ENCODE data around the gene EFR3B.

EFR3B gene

DNA sequence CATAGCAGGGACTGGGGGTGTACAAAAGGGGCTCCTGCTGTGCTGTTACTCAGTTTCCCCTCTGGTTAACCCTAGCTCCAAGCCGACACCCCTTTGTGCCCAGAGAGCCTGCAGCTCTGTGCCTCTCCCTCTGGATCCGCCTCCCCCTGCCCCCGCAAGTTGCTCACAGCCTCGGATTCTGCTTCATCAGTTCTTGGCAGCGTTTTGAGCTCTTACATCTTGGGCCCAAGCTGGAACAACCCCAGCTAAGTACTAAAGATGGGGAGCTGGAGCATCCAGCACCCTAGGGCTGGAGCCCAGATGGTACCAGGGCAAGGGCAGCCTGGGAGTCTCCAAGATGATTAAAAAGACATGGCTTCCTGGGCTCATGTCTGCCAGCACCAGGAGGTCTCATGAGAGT is 85.8 kb downstream of the EFR3B start:
- H4K20me1 ChIP-seq (ENCODE audit: low read depth, low read length): no peaks in the 10 kb centered on the region

DNA sequence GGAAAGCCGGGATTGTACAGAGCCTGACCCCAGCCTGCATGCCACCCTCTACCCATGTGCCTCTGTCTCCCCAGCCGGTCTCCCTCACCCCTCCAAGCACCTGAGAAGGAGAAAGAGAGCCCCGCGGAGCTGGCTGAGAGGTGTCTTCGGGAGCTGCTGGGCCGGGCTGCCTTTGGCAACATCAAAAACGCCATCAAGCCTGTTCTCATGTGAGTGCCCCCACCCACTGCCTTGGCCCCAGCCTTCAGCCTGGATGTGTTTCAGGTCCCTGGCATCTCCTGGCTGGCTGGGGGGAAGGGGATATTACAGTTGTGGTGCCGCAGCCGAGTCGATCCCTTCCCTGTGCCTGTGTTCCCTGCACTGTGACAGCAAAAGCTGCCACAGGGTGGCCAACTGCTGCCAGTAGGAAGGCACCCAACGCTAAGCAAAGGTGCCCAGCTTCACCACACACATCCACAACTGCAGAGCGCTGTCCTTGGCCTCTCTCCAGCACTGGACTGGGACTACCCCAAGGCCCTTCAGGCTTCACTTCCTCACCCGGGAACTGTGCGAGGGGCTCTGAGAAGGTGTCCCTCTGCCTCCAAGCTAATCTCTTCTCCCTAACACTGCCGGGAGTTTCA is 88.1 kb downstream of the EFR3B start:
- no peak overlapping the region for H2AFZ ChIP-seq (ENCODE audit: low read depth, low read length, severe bottlenecking)

More for the DNA sequence above, 85.8 kb downstream of the EFR3B start:
- Histone ChIP-seq H3F3A (ENCODE audit: insufficient read depth) (no peaks in the 10 kb centered on the region), H3K9me3 (ENCODE audit: insufficient read depth, low read length) (no peaks in the 10 kb centered on the region), H3K36me3 (ENCODE audit: low read length) (no peaks in the 10 kb centered on the region), H3K27me3 (ENCODE audit: low read length) (no peaks in the 10 kb centered on the region), H3K4me2 (ENCODE audit: low read depth, low read length, poor library complexity, severe bottlenecking) (no peak overlapping the region), H3K9me2 (replicated peaks; ENCODE audit: insufficient read depth, low read length) (no peaks in the 10 kb centered on the region), H2AFZ (ENCODE audit: low read depth, low read length, severe bottlenecking) (no peak overlapping the region), H3K27ac (ENCODE audit: low read depth, low read length) (no peak overlapping the region), H3K9ac (ENCODE audit: low read length) (no peak overlapping the region), H3K4me3 (ENCODE audit: insufficient read depth, low read length, poor library complexity, severe bottlenecking) (no peak overlapping the region), H3K79me2 (ENCODE audit: insufficient read depth, low read length) (no peaks in the 10 kb centered on the region)
- TF ChIP-seq, protein P1, sequence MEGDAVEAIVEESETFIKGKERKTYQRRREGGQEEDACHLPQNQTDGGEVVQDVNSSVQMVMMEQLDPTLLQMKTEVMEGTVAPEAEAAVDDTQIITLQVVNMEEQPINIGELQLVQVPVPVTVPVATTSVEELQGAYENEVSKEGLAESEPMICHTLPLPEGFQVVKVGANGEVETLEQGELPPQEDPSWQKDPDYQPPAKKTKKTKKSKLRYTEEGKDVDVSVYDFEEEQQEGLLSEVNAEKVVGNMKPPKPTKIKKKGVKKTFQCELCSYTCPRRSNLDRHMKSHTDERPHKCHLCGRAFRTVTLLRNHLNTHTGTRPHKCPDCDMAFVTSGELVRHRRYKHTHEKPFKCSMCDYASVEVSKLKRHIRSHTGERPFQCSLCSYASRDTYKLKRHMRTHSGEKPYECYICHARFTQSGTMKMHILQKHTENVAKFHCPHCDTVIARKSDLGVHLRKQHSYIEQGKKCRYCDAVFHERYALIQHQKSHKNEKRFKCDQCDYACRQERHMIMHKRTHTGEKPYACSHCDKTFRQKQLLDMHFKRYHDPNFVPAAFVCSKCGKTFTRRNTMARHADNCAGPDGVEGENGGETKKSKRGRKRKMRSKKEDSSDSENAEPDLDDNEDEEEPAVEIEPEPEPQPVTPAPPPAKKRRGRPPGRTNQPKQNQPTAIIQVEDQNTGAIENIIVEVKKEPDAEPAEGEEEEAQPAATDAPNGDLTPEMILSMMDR (IDR thresholded peaks at IDR 0.05; ENCODE audit: insufficient read depth, low read length, poor library complexity, severe bottlenecking): no peak
- TF ChIP-seq EZH2phosphoT487 (conservative IDR thresholded peaks at IDR 0.05; ENCODE audit: low read length): no peak

GRCh38 chr2:25131253-25131566 is 89.3 kb downstream of the EFR3B start:
- no peak overlapping the region for H3K4me3 ChIP-seq (ENCODE audit: insufficient read depth, low read length, poor library complexity, severe bottlenecking)
- no peak overlapping the region for H3K27ac ChIP-seq (ENCODE audit: low read depth, low read length)
- no peaks in the 10 kb centered on the region for H3K79me2 ChIP-seq (ENCODE audit: insufficient read depth, low read length)
- TF ChIP-seq, protein P1 (IDR thresholded peaks at IDR 0.05; ENCODE audit: insufficient read depth, low read length, poor library complexity, severe bottlenecking): no peak
- no peak for TF ChIP-seq EZH2phosphoT487 (conservative IDR thresholded peaks at IDR 0.05; ENCODE audit: low read length)
- H3F3A ChIP-seq (ENCODE audit: insufficient read depth): no peaks in the 10 kb centered on the region
- no peaks in the 10 kb centered on the region for H3K9me3 ChIP-seq (ENCODE audit: insufficient read depth, low read length)
- no peak overlapping the region for H2AFZ ChIP-seq (ENCODE audit: low read depth, low read length, severe bottlenecking)
- H3K4me2 ChIP-seq (ENCODE audit: low read depth, low read length, poor library complexity, severe bottlenecking): no peak overlapping the region
- H4K20me1 ChIP-seq (ENCODE audit: low read depth, low read length): no peaks in the 10 kb centered on the region
- no peaks in the 10 kb centered on the region for H3K9me2 ChIP-seq (replicated peaks; ENCODE audit: insufficient read depth, low read length)
- no peaks in the 10 kb centered on the region for H3K27me3 ChIP-seq (ENCODE audit: low read length)
- no peaks in the 10 kb centered on the region for H3K36me3 ChIP-seq (ENCODE audit: low read length)
- H3K9ac ChIP-seq (ENCODE audit: low read length): no peak overlapping the region

More for the DNA sequence above, 88.1 kb downstream of the EFR3B start:
- Histone ChIP-seq H3F3A (ENCODE audit: insufficient read depth) (no peaks in the 10 kb centered on the region), H3K27ac (ENCODE audit: low read depth, low read length) (no peak overlapping the region), H3K9ac (ENCODE audit: low read length) (no peak overlapping the region), H3K79me2 (ENCODE audit: insufficient read depth, low read length) (no peaks in the 10 kb centered on the region), H3K9me3 (ENCODE audit: insufficient read depth, low read length) (no peaks in the 10 kb centered on the region), H3K9me2 (replicated peaks; ENCODE audit: insufficient read depth, low read length) (no peaks in the 10 kb centered on the region), H4K20me1 (ENCODE audit: low read depth, low read length) (no peaks in the 10 kb centered on the region), H3K27me3 (ENCODE audit: low read length) (no peaks in the 10 kb centered on the region), H3K36me3 (ENCODE audit: low read length) (no peaks in the 10 kb centered on the region), H3K4me3 (ENCODE audit: insufficient read depth, low read length, poor library complexity, severe bottlenecking) (no peak overlapping the region), H3K4me2 (ENCODE audit: low read depth, low read length, poor library complexity, severe bottlenecking) (no peak overlapping the region)
- TF ChIP-seq, protein P1 (IDR thresholded peaks at IDR 0.05; ENCODE audit: insufficient read depth, low read length, poor library complexity, severe bottlenecking): no peak
- TF ChIP-seq EZH2phosphoT487 (conservative IDR thresholded peaks at IDR 0.05; ENCODE audit: low read length): no peak
